ENCODE data around the gene SPIN1. TPM values are rescaled to one million over a fixed set of nuclear protein-coding genes. Genes with fewer than 3 reads are reported as not detected.
"Not testable (repeated sequence)": the region's sequence is repeated elsewhere in the genome, so short reads cannot be mapped to it uniquely, and the experiment has no call there.

SPIN1 gene
- 10 to 100 TPM; 24.2 to 53.4 (median 29.3) TPM for total RNA-seq
- 10 to 100 TPM; 17.8 to 28.7 TPM for polyA plus RNA-seq

GRCh38 chr9:88388203-88388885 is at the start of gene SPIN1:
Gene SPIN1 (plus strand): TSS chr9:88388444. CDS start chr9:88426540, 38,096 bp downstream.
- H3K36me3 ChIP-seq = no peaks in the 10 kb centered on the region
- H3K27me3 ChIP-seq = no peaks in the 10 kb centered on the region
- DNase-seq = peak; percentile 78 to 98 (median 91)
- H3K4me1 ChIP-seq = peaks cover 5 to 14% (median 10%) of the 10 kb centered on the region in 3 donors
- peak within 1 kb of the TSS; percentile 75 to 88 (median 82) for H3K4me3 ChIP-seq
- peak in 1 of 4 donors; percentile 15 for TF ChIP-seq CTCF (IDR thresholded peaks at IDR 0.05)
- no peak for FAIRE-seq
- peak; percentile 87 to 91 (median 88) for ATAC-seq
- peak within 1 kb of the TSS; percentile 83 to 92 (median 90) for H3K27ac ChIP-seq
- intact Hi-C loops (cut with DNase I) = no loop called here
- 0 to 1% methylated on average over 37 to 105 of the region's 106 CpGs for WGBS, 2 donors
- H3K9me3 ChIP-seq = no peaks in the 10 kb centered on the region

- H3K4me3 ChIP-seq = no peak overlapping the region
- no peaks in the 10 kb centered on the region for H3K4me1 ChIP-seq
- H3K9me3 ChIP-seq = no peaks in the 10 kb centered on the region
- DNase-seq (no peak), ATAC-seq (no peak), FAIRE-seq (no peak)
- WGBS, 2 donors = 24 to 27% methylated on average over 4 of the region's 4 CpGs
- intact Hi-C loops (cut with DNase I) = no loop called here
- H3K27me3 ChIP-seq = no peaks in the 10 kb centered on the region
- H3K36me3 ChIP-seq = no peaks in the 10 kb centered on the region
- no peak overlapping the region for H3K27ac ChIP-seq
- no peak for TF ChIP-seq CTCF (IDR thresholded peaks at IDR 0.05)
These were observed 48.9 kb upstream of the SPIN1 start for GRCh38 chr9:88339317-88339716.

GRCh38 chr9:88342246-88342645 is 46.0 kb upstream of the SPIN1 start:
- no peaks in the 10 kb centered on the region for H3K9me3 ChIP-seq
- H3K4me3 ChIP-seq = no peak overlapping the region
- no peak for ATAC-seq
- no peaks in the 10 kb centered on the region for H3K36me3 ChIP-seq
- DNase-seq = no peak
- 74 to 78% methylated on average over 2 of the region's 2 CpGs for WGBS, 2 donors
- H3K27me3 ChIP-seq = no peaks in the 10 kb centered on the region
- FAIRE-seq = no peak
- no peak for TF ChIP-seq CTCF (IDR thresholded peaks at IDR 0.05)
- H3K27ac ChIP-seq = no peak overlapping the region
- intact Hi-C loops (cut with DNase I) = no loop called here
- H3K4me1 ChIP-seq = no peaks in the 10 kb centered on the region

GRCh38 chr9:88344013-88344412 is 44.2 kb upstream of the SPIN1 start:
- Histone ChIP-seq H3K36me3 (no peaks in the 10 kb centered on the region), H3K4me1 (no peaks in the 10 kb centered on the region), H3K9me3 (no peaks in the 10 kb centered on the region), H3K27me3 (no peaks in the 10 kb centered on the region), H3K4me3 (no peak overlapping the region), H3K27ac (no peak overlapping the region)
- no peak for TF ChIP-seq CTCF (IDR thresholded peaks at IDR 0.05)
- FAIRE-seq = no peak
- no peak for ATAC-seq
- intact Hi-C loops (cut with DNase I) = no loop called here
- no peak for DNase-seq
- WGBS, 2 donors = 78 to 92% methylated on average over 7 of the region's 7 CpGs

GRCh38 chr9:88350354-88350753 is 37.9 kb upstream of the SPIN1 start:
- H3K36me3 ChIP-seq; H3K4me1 ChIP-seq; DNase-seq; intact Hi-C loops (cut with DNase I); H3K27ac ChIP-seq; H3K4me3 ChIP-seq; H3K27me3 ChIP-seq; H3K9me3 ChIP-seq; FAIRE-seq; ATAC-seq: not testable (repeated sequence)
- WGBS, 2 donors = 84 to 98% methylated on average over 3 to 5 of the region's 5 CpGs
